ENCODE measurements around the gene HIP1.

DNA sequence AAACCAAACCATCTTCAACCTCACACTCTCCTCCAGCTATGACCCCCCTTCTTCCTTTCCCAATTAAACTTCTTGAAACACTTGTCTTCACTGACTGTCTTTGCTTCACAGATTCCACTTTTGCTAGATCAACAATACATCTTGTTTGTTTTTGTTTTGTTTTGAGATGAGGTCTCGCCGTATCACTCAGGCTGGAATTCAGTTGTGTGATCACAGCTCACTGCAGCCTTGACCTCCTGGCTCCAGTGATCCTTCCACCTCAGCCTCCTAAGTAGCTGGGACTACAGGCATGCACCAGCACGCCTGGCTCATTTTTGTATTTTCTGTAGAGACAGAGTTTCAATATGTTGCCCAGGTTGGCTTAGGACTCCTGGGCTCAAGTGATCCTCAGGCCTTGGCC, 59.7 kb downstream of the HIP1 start:
- TF ChIP-seq, protein P1, sequence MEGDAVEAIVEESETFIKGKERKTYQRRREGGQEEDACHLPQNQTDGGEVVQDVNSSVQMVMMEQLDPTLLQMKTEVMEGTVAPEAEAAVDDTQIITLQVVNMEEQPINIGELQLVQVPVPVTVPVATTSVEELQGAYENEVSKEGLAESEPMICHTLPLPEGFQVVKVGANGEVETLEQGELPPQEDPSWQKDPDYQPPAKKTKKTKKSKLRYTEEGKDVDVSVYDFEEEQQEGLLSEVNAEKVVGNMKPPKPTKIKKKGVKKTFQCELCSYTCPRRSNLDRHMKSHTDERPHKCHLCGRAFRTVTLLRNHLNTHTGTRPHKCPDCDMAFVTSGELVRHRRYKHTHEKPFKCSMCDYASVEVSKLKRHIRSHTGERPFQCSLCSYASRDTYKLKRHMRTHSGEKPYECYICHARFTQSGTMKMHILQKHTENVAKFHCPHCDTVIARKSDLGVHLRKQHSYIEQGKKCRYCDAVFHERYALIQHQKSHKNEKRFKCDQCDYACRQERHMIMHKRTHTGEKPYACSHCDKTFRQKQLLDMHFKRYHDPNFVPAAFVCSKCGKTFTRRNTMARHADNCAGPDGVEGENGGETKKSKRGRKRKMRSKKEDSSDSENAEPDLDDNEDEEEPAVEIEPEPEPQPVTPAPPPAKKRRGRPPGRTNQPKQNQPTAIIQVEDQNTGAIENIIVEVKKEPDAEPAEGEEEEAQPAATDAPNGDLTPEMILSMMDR (IDR thresholded peaks at IDR 0.05): no peak
- TF ChIP-seq POLR2A (IDR thresholded peaks at IDR 0.05): no peak
- TF ChIP-seq POLR2AphosphoS5 (IDR thresholded peaks at IDR 0.05): no peak

Data from sigmoid colon (tissue), 4 donors.